GM19025 (cell line): Measurements from ENCODE around the gene SPATA2L.

Experiments
- ATAC-seq: cut with Tn5 transposase; IDR thresholded peaks from one replicate; pipeline ENCODE4 v1.9.1; 2021; ENCODE audit warnings: mild to moderate bottlenecking, low read depth, moderate library complexity; ENCODE audit not compliant: unreplicated experiment

Gene SPATA2L

DNA sequence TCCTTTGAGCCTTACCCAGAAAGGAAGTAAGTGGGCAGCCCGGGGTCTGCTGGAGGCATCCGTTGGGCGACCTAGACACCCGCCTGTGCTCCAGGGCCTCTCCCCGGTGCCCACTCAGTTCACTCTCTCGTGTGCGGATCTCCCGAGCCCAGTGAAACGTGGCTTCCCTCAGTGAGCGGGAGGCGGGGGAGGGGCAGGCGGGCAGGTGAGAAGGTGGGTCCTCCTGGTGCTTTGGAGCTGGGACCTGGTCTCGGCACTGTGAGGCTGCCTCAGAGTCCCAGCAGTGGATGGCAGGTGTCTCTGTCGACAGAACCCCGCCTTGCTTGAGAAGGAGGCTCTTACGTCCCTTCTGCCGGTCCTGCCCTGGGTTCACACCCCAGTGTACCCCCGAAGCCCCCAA, 27.8 kb upstream of the SPATA2L start:
- no peak for ATAC-seq

DNA sequence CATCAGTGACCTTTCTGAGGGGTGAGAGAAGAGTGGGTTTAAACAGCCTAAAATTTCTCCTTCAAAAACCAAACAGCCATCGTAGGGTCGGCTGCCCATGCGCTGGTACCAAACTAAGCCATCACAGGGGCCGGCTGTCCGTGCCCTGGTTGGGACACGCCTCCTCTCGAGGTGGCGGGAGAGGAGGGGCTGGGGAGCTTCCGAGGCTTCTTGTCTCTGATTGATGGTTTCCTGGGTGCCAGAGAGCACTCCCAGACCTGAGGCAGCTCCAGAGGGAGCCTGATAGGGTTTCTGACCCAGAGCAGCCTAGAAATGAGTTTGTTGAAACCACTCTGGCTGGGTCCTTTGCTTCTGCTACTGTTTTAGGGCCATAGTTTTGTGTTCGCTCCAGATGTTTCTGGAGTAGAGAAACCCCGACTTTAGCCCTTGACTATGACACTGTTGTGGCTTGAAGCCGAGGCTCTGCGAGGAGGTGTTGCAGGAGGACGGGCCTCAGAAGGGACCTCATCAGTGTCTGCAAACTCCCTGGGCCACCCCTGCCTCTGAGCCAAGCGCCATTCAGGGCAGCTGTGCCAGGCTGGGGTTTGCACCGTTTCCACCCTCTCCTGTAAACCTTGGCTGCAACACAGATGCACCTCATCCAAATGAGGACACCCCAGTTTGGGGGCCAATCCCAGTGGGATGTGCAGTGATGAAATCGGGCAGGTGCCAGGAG, 26.1 kb upstream of the SPATA2L start:
- ATAC-seq = no peak

DNA sequence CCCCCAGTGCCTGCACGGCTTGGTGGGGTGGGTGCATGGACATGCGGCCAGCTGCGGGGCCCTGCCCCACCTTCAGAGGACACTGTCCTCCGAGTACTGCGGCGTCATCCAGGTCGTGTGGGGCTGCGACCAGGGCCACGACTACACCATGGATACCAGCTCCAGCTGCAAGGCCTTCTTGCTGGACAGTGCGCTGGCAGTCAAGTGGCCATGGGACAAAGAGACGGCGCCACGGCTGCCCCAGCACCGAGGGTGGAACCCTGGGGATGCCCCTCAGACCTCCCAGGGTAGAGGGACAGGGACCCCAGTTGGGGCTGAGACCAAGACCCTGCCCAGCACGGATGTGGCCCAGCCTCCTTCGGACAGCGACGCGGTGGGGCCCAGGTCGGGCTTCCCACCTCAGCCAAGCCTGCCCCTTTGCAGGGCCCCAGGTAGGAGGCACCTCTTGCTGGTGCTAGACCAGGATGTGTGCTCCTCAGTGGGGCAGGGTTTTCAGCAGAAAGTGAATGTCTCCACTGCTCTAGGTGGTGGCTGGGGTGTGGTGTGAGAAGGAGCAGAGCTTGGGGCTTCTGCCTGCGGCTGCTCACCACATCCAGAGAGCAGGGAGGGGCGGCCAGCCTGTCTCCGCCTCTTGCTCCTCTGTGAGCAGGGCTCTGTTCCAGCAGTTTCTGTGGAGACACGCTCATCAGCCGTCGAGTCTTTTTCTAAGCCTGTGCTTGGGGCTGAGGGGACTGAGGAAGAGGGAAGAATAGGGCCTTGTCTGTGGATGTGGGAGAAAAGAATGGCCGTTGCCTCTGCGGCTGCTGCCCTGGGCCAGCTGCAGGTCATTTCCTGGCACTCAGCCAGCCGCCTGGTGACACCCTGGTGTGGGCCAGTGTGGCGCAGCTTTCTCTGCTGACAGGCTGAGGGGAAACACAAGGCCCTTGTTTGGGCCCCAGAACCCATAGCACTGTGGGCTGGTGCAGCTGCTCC, 22.1 kb upstream of the SPATA2L start:
- no peak for ATAC-seq

DNA sequence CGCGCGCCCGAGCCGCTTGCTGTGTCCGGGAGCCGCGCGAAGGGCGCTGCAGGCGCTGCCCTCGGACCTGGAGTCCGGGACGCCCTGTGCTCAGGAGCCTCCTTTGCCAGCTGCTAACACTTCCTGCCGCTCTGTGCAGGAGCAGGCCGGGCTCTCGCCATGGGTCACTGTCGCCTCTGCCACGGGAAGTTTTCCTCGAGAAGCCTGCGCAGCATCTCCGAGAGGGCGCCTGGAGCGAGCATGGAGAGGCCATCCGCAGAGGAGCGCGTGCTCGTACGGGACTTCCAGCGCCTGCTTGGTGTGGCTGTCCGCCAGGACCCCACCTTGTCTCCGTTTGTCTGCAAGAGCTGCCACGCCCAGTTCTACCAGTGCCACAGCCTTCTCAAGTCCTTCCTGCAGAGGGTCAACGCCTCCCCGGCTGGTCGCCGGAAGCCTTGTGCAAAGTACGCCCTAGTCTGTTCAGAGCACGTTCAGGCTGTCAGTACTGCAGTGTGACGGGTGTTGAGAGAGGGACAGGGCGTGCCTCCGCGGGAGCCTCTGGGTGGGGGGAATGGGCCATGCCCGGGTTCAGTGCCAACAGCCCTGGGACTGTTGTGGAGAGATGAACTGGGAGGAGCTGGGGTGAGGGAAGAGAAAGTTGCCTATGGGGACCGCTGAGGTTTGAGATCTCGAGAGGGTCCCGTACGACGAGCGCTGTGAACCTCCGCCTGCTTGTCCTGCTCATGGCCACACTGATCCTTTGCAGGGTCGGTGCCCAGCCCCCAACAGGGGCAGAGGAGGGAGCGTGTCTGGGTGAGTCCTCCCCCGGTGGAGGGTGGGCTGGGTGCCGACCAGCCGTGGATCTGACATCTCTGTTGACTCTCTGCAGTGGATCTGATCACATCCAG, 21.1 kb upstream of the SPATA2L start:
- peak; percentile 2 for ATAC-seq

DNA sequence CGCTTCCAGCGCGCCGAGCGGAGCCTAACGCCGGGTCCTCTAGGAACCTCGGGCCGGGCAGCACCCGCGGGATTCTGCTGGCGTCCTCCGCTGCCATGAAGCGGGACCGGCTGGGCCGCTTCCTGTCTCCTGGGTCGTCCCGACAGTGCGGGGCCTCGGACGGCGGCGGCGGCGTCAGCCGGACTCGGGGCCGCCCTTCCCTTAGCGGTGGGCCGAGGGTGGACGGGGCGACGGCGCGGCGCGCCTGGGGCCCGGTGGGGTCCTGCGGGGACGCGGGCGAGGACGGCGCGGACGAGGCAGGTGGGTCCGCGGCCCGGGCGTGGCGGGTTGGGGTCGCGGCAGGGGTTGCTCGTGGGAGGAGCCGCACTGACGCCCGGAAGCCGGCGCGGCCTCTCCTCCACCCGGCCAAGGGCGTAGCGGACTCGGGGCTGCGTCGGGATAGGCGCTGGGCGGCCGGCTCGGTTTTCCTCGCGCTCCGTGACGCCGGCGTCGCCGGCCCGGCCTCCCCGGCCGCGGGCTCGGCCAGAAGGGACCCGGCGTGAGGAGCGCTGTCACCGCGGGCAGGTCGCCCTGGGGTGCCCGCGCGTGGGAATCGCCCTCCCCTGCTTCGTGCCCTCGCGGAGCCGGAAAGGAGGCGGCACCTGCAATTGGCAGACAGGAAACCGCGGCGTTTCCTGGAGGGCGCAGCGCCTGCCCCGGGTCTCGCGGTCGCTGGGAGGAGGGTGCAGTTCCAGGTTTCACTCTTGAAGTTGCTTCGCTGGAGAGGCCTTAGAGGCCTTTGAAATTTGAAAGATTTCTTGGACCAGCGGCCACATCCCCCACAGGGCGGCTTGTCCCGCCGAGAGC, 20.3 kb upstream of the SPATA2L start:
- ATAC-seq = peak; percentile 33

DNA sequence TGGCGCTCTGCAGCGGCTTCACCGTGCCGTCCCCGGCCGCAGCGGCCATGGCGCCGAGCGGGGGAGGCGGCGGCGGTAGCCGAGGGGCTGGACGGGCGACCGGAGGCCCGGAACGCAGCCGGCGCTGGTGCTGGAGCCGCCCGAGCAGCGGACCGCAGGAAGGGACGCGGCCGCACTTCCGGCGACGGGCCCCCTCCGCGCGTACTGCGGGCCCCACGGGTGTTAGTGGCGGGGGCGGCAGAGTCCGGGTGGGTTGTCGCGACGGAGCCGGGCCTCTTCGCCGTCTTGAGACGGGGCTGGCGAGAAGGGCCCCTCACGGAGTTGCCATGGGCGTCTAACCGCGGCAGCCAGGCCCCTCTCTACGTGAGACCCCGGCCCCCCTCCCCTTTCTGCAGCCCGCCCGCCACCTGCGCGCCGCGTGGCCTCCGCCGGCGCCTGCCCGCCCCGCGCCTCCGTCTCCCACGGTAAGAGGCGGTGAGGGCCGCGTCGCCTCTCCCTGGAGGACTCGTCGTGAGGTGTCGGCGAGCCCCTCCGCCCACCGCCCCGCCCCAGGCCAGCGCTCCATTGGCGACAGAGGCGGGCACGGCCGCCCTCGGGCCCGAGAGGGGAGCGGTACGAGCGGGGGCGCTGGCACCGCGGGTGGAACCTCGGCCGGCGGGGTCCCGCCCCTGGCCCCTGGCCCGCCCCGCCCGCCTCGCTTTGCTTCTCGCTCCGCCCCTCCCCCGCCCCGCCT, 19.5 kb upstream of the SPATA2L start, which contains the start of the genes VPS9D1 and ZNF276:
TSS of gene VPS9D1 (minus strand) at position 86 of the 733 bp plus-strand sequence. CDS start at position 49, 37 bp downstream.
TSS of gene ZNF276 (plus strand) at position 725 of the 733 bp plus-strand sequence. CDS start 104 bp downstream, outside the sequence.
- ATAC-seq = peak; percentile 49

DNA sequence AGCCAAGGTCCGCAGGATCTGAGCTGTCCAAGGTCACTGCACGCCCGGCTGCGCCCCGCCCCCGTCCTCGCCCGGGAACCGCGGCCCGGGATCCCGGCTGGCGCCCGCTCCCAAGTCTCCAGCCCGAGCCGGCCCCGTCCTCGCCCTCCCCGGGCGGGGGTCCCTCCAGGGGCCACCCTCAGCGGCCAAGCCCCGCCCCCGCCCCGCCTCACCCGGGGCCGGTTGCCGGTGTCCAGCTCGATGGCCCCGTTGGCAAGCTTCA, 19.0 kb upstream of the SPATA2L start:
- ATAC-seq = peak; percentile 22

DNA sequence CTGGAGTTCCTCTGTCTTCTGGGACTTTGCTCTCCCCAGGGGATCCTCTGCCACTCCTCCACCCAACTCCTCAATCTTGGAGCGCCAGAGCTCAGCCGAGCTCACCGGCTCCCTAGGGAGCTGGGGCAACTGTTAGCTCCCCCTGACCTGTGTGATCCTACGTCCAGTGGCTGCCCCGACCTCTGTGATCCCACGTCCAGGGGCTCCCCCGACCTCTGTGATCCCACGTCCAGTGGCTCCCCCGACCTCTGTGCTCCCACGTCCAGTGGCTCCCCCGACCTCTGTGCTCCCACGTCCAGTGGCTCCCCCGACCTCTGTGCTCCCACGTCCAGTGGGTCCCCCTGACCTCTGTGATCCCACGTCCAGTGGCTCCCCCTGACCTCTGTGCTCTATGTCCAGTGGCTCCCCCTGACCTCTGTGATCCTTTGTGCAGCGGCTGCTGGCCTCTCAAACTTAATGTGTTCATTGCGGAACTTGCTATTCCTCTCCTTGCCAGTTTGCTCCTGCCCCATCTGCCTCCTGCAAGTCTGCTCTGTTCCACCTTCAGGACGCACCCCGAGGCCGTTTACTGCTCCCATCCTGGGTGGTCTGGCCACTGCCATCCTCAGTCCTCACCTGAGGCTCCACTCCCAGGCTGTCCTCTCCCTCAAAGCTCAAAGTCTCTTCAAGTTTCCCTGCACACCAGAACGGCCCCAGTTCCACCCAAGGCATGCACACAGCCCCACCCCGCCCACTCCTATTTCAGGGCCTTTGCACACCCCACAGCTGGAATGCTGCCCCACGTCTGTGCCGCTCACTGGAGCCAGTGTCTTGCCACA, 16.4 kb upstream of the SPATA2L start:
- ATAC-seq = no peak

DNA sequence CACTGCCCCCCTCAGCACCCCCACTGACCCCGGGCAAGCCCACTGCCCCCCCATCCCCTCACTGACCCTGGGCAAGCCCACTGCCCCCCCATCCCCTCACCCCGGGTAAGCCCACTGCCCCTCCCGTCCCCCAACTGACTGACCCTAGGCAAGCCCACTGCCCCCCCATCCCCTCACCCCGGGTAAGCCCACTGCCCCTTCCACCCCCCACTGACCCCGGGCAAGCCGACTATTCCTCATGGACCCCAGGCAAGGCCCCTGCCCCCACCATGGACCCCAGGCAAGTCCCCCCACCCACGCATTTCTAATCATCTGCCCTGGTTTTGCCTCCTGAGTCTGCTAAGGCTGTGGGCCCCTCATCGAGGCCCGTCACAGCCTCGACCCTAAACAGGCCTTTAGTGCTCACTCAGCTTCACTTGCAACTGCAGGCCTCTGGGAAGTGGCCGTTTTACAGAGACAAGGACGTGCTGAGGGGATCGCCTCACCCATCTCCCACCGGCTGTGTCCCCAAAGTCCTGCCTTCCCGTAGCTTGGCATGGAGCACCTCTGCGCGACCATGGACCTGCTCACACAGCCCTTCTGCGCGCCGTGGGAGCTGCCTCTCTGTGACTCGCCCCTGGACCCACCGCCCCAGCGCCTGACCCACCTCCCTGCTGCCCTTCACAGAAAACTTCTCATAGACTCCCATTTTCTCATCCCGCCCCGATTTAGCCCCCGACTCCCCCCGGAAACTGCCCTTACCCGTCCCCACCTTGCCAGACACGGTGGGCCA, 15.6 kb upstream of the SPATA2L start:
- no peak for ATAC-seq

DNA sequence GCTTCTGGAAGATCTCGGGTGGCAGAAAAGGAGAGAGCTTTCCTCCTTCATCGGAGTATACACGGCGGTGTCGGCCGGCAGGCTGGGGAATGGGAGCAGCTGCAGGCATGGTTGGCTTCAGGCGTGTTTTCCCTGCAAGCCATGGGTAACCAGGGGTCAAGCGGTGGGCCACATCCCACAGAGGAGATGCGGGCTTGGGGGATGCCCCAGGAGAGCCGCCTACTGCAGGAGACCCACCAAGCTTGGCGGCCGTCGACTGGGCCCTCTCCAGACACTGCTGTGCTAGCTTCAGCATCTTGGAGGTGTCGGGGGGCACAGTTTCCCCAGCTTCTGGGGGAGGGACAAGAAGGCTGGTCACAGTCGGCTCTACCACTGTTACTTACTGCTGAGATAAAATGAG, 15.0 kb upstream of the SPATA2L start:
- ATAC-seq = no peak

DNA sequence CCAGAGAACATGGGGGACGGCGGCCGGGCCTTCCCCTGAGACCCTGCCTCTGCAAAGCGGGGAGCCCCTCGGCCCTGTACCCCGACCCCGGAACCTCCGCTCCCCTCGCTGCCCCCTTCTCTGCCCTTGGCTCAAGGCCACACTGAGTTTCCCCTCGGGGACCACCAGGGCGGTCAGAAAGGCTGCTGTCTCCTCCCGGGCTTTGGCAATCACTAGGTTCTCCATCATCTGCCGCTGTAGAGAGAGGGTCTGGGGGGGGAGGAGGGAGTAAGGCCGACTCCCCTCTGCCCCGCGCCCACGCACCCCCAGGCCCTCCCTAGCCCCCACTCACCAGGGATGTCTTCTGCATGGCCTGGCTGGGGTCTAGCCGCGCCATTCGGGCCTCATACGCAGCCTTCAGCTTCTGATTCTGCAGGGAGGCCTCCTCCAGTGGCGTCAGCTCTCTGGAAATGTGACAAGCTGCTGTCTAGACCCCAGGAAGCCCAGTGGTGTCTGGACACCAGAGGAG, 10.8 kb upstream of the SPATA2L start:
- ATAC-seq = no peak

DNA sequence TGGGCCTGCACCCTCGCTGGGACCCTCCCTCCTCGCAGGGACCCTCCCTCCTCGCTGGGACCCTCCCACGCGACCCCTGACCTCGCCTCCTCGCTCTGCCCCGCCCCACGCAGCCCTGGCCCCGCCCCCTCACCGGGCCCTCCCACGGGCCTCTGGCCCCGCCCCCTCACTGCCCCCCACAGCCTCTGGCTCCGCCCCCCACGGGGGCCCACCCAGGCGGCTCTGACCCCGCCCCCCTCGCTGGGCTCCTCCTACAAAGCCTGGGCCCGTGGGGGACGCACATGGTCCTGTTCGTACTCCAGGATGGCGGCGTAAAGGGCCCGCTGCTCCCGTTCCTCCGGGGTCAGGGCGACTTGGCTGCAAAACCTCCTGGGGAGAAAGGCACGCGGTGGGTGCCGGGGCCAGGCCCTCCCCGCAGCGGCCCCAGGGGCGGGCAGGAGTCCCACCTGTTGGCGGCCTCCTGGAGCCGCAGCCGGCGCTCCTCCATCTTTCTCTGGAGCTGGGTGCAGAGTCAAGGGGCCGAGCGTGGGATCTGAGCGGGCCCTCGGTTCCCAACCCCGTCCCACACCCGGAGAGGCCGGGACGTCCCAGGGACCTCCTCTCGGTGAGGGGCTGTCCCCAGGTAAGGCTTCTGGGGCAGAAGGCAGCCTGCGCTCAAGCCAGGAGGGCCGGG, 10.2 kb upstream of the SPATA2L start:
- ATAC-seq = no peak

DNA sequence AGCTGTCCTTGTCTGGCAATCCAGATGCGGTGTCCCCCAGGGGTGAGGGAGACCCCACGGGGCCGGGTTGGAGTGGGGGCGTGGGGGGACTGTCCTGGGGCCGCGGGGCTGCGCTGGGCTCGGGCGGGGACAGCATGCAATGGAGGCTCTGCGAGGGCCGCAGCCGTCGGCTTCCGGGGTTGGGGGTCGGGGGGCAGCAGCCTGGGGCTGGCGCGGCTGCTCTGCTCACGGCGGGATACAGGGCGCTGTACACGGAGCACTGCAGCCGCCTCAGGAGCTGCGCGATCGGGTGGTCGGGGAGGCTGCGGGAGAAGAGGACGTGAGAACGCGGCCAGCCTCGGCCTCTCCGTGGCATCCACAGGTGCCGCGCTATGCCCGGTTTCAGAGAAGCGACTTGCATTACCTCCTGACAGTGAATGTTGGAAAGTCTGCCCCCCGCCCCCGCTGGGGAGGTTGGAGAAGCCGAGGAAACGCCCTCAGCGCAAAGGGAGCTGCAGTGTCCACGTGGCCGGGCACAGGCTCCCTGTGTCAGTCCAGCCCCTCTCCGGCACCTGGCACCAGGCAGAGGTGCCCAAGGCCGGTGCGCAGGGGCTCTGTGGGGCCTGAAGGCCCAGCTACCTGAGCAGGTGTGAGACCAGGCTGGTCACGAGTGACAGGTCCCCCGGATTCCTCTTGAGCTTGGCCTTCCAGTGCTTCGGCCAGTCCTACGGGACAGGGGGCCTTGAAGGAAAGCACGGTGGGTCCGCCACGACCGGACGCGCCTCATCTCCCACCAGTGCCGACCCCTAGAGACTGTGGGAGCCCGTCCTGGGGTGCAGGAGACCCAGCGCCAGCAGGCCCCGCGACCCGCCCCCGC, 9.4 kb upstream of the SPATA2L start:
- ATAC-seq = no peak

DNA sequence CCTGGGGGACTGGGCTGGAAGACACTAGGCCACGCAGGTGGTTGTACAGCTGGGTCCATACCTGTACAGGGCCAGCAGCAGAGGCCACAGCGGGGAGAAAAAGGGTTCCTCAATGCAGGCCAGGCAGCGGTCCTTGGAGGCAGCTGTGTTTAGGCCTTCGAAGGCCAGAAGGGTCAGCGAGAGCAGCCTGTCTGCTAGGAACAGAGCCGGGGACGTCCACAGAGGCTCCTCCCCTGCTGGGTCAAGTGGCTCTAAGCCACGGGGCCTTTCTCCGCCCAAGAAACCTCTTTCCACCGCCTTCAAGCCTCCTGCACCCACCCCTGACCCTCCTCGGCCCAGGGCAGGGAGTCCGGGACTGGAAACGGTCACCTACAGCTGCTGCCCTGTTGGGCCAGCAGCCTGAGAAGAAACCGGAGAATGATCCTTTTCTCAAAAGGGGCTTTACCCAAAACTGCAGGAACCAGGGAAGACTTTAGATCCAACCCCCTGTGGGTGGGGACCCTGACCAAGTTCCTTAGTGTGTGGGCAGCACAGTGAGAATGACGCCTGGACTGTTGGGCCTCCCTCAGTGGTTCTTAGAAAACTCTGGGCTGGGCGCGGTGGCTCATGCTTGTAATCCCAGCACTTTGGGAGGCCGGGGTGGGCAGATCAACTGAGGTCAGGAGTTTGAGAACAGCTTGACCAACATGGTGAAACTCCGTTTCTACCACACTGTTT, 8.4 kb upstream of the SPATA2L start:
- ATAC-seq = no peak

DNA sequence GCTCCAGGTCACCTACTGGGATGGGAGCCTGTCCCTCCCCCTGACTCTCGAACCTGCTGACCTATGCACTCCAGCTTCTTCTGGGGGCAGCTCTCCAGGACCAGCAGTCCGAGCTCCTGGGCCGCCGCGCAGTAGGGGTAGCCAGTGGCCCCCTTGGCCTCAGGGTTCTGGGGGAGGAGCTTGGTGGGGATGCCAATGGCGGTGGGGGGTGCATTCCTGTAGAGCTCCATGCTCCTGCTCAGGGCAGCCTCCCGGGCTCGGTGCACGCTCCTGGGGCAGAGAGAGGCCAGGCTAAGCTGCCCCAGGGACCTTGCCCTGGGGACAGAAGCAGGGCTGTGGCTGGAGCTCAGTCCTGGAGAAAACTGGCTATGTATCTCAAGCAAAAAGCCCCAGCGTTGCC, 7.7 kb upstream of the SPATA2L start:
- ATAC-seq = no peak
